GM18951 (cell line): ENCODE results near the gene NFE2L1.
"Not testable (repeated sequence)": the region's sequence is repeated elsewhere in the genome, so short reads cannot be mapped to it uniquely, and the experiment has no call there.

Experiments
- POLR2A ChIP-seq: IDR thresholded peaks from 4 replicates; pipeline ENCODE4 v1.6.1; 2011; ENCODE audit warnings: mild to moderate bottlenecking; ENCODE audit not compliant: insufficient read length, insufficient read depth; ENCODE audit errors: extremely low read depth
- in situ Hi-C: fragments of 300-500 bp; cut with MboI; formaldehyde crosslinking; loops from one replicate; pipeline ENCODE4 v1.12.0; 2022; ENCODE audit warnings: low sequenced_read_pairs, mixed read lengths, inconsistent platforms; ENCODE audit not compliant: unreplicated experiment

NFE2L1 gene

GRCh38 chr17:48057626-48058025 lies 9.5 kb downstream of the NFE2L1 start:
- in situ Hi-C loops: no loop called here
- no peak for TF ChIP-seq POLR2A

DNA sequence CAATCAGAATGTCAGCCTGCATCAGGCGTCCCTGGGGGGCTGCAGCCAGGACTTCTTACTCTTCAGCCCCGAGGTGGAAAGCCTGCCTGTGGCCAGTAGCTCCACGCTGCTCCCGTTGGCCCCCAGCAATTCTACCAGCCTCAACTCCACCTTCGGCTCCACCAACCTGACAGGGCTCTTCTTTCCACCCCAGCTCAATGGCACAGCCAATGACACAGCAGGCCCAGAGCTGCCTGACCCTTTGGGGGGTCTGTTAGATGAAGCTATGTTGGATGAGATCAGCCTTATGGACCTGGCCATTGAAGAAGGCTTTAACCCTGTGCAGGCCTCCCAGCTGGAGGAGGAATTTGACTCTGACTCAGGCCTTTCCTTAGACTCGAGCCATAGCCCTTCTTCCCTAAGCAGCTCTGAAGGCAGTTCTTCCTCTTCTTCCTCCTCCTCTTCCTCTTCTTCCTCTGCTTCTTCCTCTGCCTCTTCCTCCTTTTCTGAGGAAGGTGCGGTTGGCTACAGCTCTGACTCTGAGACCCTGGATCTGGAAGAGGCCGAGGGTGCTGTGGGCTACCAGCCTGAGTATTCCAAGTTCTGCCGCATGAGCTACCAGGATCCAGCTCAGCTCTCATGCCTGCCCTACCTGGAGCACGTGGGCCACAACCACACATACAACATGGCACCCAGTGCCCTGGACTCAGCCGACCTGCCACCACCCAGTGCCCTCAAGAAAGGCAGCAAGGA lies 10.4 kb downstream of the NFE2L1 start:
- no peak for TF ChIP-seq POLR2A
- in situ Hi-C loops: no loop called here

GRCh38 chr17:48059125-48059668 lies 11.0 kb downstream of the NFE2L1 start:
- no peak for TF ChIP-seq POLR2A
- in situ Hi-C loops: no loop called here

DNA sequence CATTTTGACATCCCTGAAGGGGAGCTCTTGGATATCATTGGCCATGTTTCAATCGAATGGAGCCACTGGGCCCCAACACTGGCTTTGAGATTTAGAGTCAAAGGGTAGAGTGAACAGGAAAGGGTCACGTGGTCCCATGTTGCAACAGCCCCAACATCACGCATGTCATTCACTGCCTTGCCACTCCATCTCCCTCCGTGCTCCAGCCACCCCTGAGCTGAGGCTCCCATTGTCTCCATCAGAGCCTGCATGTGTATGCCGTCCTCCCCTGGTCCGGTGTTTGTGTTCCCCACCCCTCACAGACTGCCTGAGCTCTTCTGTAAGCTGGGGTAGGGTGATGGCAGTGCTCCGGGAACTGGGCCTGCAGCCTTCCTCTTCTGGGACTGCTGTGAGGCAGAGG lies 12.1 kb downstream of the NFE2L1 start:
- no peak for TF ChIP-seq POLR2A
- in situ Hi-C loops: no loop called here

GRCh38 chr17:48062273-48062672 lies 14.1 kb downstream of the NFE2L1 start:
- no peak for TF ChIP-seq POLR2A
- in situ Hi-C loops: no loop called here

DNA sequence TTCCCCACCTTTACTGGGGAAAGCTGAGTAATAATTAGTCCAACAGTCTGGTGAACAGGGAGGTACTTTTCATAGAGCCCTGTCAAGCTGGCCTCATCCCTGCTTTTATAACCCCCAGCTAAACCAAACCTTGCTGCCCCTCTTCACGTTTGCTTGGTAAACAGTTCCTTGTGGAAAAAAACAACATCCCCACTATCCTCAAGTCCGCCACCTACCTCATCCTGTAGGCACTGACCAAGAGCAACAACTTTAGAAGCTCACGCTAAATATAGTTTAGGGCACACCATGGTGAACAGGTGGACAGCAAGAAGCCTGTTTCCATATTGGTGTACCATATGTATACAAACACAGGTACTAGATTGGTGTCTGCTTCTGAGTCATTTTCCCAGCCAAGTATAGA lies 16.5 kb downstream of the NFE2L1 start:
- in situ Hi-C loops: loop anchor here (5.0 kb wide), 1 partner anchor 37 kb away; no protein-coding TSS in a partner anchor
- TF ChIP-seq POLR2A: no peak

- TF ChIP-seq POLR2A: no peak
- in situ Hi-C loops: loop anchor here (5.0 kb wide), 1 partner anchor 39 kb away; no protein-coding TSS in a partner anchor
These were observed 18.0 kb downstream of the NFE2L1 start for GRCh38 chr17:48066192-48066591.

GRCh38 chr17:48066656-48067055 lies 18.5 kb downstream of the NFE2L1 start:
- no peak for TF ChIP-seq POLR2A
- in situ Hi-C loops: loop anchor here (5.0 kb wide), 1 partner anchor 39 kb away; no protein-coding TSS in a partner anchor

DNA sequence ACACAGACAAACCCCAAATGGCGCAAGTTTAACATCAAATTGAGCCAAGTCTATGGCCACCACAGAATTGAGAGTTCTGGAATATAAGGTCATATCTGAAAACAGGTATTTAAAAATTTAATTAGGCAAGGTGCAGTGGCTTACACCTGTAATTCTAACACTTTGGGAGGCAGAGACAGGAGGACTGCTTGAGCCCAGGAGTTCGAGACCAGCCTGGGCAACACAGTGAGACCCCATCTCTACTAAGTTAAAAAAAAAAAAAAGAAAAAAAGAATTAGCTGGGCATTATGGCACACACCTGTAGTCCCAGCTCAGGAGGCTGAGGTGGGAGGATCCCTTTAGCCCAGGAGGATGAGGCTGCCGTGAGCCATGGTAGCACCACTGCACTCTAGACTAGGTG lies 19.1 kb downstream of the NFE2L1 start:
- in situ Hi-C loops: loop anchor here (5.0 kb wide), 1 partner anchor 40 kb away; no protein-coding TSS in a partner anchor
- TF ChIP-seq POLR2A: no peak

DNA sequence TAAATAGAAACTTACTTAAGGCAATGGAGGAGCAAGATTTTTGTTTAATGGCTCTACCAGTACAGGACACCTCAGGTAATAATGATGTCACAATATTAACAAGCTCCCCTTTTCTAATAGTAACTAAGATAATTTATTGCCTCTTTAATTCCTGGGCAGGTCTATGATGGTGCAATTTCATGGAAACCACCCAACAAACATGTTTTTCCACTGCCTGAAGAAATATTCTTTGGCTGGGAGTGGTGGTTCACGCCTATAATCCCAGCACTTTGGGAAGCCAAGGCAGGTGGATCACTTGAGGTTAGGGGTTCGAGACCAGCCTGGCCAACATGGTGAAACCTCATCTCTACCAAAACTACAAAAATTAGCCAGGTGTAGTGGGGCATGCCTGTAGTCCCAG lies 19.6 kb downstream of the NFE2L1 start:
- in situ Hi-C loops: loop anchor here (5.0 kb wide), 1 partner anchor 41 kb away; no protein-coding TSS in a partner anchor

DNA sequence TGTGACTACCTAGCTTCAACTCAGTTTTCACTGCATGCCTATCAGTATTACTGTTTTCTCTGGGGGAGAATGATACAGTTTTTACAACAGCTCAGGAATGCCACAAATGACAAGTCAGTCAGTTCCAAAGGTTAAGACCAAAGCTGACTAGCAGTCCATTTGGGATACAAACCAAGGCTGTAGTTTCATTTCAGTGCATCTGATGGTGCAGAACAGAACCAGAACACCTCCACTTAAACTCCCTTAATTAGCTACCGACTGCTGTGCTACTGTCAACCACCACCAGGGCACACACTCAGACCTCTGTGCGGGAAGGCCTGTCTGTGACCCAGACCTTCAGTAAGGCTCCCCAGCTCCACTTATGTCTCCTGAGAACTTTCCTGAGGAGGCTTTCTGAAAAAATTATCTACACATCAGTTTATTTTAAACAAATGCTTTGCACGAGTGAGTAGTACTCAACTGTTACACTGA lies 20.4 kb downstream of the NFE2L1 start:
- in situ Hi-C loops: loop anchor here (5.0 kb wide), 1 partner anchor 41 kb away; no protein-coding TSS in a partner anchor
- TF ChIP-seq POLR2A: no peak

DNA sequence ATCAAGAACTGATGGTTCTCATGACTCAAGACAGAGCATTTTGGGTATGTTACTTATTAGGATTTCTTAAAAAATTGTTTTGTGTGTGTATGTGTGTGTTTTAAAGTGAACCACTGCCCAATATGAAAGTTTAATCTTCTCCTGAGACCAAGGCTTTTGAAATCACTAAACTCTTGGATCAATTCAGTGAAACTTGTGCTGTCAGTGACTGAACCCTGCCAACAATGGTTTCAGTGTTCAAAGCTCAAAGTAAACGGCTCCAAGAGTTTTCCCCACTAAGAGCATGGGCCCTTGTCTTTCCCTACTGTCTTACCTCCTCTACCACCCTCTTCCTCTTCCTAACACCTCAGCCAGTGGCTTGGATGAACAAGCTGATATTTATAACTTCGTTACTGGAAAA lies 22.0 kb downstream of the NFE2L1 start:
- TF ChIP-seq POLR2A: no peak
- in situ Hi-C loops: no loop called here

GRCh38 chr17:48071654-48072053 lies 23.5 kb downstream of the NFE2L1 start:
- TF ChIP-seq POLR2A: no peak
- in situ Hi-C loops: no loop called here

- in situ Hi-C loops: not testable (repeated sequence)
These were observed 24.7 kb downstream of the NFE2L1 start for GRCh38 chr17:48072811-48073210.

GRCh38 chr17:48073566-48074094 lies 25.5 kb downstream of the NFE2L1 start:
- in situ Hi-C loops: not testable (repeated sequence)
